ENCODE data around the gene SCYGR5. TPM values are rescaled to one million over a fixed set of nuclear protein-coding genes. Genes with fewer than 3 reads are reported as not detected.

SCYGR5 gene
- total RNA-seq, 1 experiment from 2014 or later: not detected

DNA sequence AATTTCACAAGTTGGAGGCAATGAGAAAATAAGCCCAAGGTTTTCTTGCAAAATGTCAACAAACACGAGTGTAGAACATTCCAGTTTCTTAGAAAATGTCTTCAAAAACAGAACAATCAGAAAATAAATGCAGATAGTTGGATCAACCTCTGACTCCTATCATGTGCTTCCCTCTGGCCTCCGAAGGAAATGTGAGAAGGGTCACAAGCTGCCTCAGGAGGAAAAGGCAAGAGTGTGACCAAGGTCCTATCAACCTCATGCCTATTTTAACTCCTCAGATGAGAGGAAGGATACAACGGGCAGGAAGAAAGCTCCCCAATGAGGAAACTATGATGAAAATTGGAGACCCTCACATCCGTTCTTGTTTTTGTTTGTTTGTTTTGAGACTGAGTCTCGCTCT, 7.9 kb downstream of the SCYGR5 start:
- no peak overlapping the region for H3K4me3 Mint-ChIP-seq (ENCODE audit: unreplicated experiment)
- no peaks in the 10 kb centered on the region for H3K36me3 Mint-ChIP-seq (ENCODE audit: insufficient read depth, unreplicated experiment)
- no peaks in the 10 kb centered on the region for H3K4me1 Mint-ChIP-seq (ENCODE audit: insufficient read depth, unreplicated experiment)
- TF ChIP-seq, protein P1, sequence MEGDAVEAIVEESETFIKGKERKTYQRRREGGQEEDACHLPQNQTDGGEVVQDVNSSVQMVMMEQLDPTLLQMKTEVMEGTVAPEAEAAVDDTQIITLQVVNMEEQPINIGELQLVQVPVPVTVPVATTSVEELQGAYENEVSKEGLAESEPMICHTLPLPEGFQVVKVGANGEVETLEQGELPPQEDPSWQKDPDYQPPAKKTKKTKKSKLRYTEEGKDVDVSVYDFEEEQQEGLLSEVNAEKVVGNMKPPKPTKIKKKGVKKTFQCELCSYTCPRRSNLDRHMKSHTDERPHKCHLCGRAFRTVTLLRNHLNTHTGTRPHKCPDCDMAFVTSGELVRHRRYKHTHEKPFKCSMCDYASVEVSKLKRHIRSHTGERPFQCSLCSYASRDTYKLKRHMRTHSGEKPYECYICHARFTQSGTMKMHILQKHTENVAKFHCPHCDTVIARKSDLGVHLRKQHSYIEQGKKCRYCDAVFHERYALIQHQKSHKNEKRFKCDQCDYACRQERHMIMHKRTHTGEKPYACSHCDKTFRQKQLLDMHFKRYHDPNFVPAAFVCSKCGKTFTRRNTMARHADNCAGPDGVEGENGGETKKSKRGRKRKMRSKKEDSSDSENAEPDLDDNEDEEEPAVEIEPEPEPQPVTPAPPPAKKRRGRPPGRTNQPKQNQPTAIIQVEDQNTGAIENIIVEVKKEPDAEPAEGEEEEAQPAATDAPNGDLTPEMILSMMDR (IDR thresholded peaks at IDR 0.05; ENCODE audit: unreplicated experiment): no peak
- no peak overlapping the region for H3K27ac Mint-ChIP-seq (ENCODE audit: low read depth, unreplicated experiment)
- ChIA-PET CTCF (interaction anchor here (0.6 kb wide), 1 partner anchor 92 kb away, joined by 4 read pairs; no protein-coding TSS in a partner anchor), POLR2A (no interaction called here)
- no peak for DNase-seq (ENCODE audit: unreplicated experiment)
- no TSS peak for BruUV-seq (replicated peaks)
- intact Hi-C loops (cut with micrococcal nuclease): no loop called here
- no peaks in the 10 kb centered on the region for H3K9me3 Mint-ChIP-seq (ENCODE audit: unreplicated experiment)
- H3K27me3 Mint-ChIP-seq (ENCODE audit: insufficient read depth, unreplicated experiment): no peaks in the 10 kb centered on the region

GRCh38 chr2:227677928-227678327, 11.3 kb downstream of the SCYGR5 start:
- Mint-ChIP-seq H3K36me3 (ENCODE audit: insufficient read depth, unreplicated experiment) (no peaks in the 10 kb centered on the region), H3K27me3 (ENCODE audit: insufficient read depth, unreplicated experiment) (no peaks in the 10 kb centered on the region), H3K4me1 (ENCODE audit: insufficient read depth, unreplicated experiment) (no peaks in the 10 kb centered on the region), H3K4me3 (ENCODE audit: unreplicated experiment) (no peak overlapping the region), H3K9me3 (ENCODE audit: unreplicated experiment) (no peaks in the 10 kb centered on the region), H3K27ac (ENCODE audit: low read depth, unreplicated experiment) (no peak overlapping the region)
- TF ChIP-seq, protein P1 (IDR thresholded peaks at IDR 0.05; ENCODE audit: unreplicated experiment): no peak
- ChIA-PET POLR2A (interaction anchor here (0.7 kb wide), 1 partner anchor 105 kb away, joined by 3 read pairs; no protein-coding TSS in a partner anchor), CTCF (no interaction called here)
- intact Hi-C loops (cut with micrococcal nuclease): no loop called here
- BruUV-seq (replicated peaks): no TSS peak
- no peak for DNase-seq (ENCODE audit: unreplicated experiment)

DNA sequence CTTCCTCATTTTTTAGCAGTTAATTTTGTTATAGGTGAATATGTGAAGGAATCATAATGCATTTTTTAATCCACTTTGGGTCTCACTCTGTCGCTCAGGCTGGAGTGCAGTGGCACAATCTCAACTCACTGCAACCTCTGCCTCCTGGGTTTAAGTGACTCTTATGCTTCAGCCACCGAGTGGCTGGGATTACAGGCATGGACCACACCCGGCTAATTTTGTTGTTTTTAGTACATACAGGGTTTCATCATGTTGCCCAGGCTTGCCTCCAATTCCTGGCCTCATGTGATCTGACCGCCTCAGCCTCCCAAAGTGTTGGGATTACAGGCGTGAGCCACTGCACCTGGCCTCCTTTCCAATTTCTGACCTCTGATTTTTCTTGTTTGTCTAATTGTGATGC, 17.7 kb downstream of the SCYGR5 start:
- Mint-ChIP-seq H3K27me3 (ENCODE audit: insufficient read depth, unreplicated experiment) (peaks cover 9% of the 10 kb centered on the region), H3K36me3 (ENCODE audit: insufficient read depth, unreplicated experiment) (no peaks in the 10 kb centered on the region), H3K9me3 (ENCODE audit: unreplicated experiment) (no peaks in the 10 kb centered on the region), H3K4me3 (ENCODE audit: unreplicated experiment) (no peak overlapping the region), H3K27ac (ENCODE audit: low read depth, unreplicated experiment) (no peak overlapping the region), H3K4me1 (ENCODE audit: insufficient read depth, unreplicated experiment) (no peaks in the 10 kb centered on the region)
- POLR2A ChIA-PET: interaction anchor here (0.9 kb wide), 2 partner anchors 9 to 84 kb away, joined by 3 read pairs; no protein-coding TSS in a partner anchor
- TF ChIP-seq, protein P1 (IDR thresholded peaks at IDR 0.05; ENCODE audit: unreplicated experiment): no peak
- CTCF ChIA-PET: interaction anchor here (0.6 kb wide), 1 partner anchor 209 kb away, joined by 4 read pairs; no protein-coding TSS in a partner anchor
- DNase-seq (ENCODE audit: unreplicated experiment): peak; percentile 26
- intact Hi-C loops (cut with micrococcal nuclease): no loop called here
- no TSS peak for BruUV-seq (replicated peaks)

DNA sequence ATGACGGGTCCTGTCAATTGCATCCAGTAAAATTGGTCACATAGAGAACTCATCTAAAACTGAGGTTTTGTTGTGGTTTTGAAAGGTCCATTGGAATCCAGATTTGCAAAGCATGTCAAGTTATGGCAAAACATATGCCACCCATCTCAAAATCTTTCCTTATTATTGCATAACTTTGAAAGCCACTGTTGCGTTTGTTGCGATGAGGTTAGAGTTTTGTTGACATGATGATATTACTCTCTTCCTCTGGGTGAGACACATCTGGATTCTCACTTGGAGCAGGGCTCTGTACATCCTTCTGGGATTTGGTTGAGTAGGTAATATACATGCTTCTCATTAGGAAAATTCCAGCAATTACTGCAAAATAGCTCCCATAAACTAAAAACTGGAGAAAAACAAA, 20.6 kb downstream of the SCYGR5 start:
- POLR2A ChIA-PET: no interaction called here
- H3K27ac Mint-ChIP-seq (ENCODE audit: low read depth, unreplicated experiment): no peak overlapping the region
- H3K9me3 Mint-ChIP-seq (ENCODE audit: unreplicated experiment): no peaks in the 10 kb centered on the region
- no peak for DNase-seq (ENCODE audit: unreplicated experiment)
- no peaks in the 10 kb centered on the region for H3K4me1 Mint-ChIP-seq (ENCODE audit: insufficient read depth, unreplicated experiment)
- peaks cover 24% of the 10 kb centered on the region for H3K27me3 Mint-ChIP-seq (ENCODE audit: insufficient read depth, unreplicated experiment)
- TF ChIP-seq, protein P1 (IDR thresholded peaks at IDR 0.05; ENCODE audit: unreplicated experiment): no peak
- no peaks in the 10 kb centered on the region for H3K36me3 Mint-ChIP-seq (ENCODE audit: insufficient read depth, unreplicated experiment)
- H3K4me3 Mint-ChIP-seq (ENCODE audit: unreplicated experiment): no peak overlapping the region
- intact Hi-C loops (cut with micrococcal nuclease): no loop called here
- BruUV-seq (replicated peaks): no TSS peak
- CTCF ChIA-PET: interaction anchor here (1.6 kb wide), 1 partner anchor 29 kb away, joined by 5 read pairs; no protein-coding TSS in a partner anchor

Measured in MCF 10A (cell line).